Kidney epithelial cell (primary cell): Measurements from ENCODE around the gene DAG1. TPM values are rescaled to one million over a fixed set of nuclear protein-coding genes. Genes with fewer than 3 reads are reported as not detected.

Source experiments
- DNase-seq: peaks from one replicate; pipeline ENCODE4 v3.0.0-alpha.2; 2010; ENCODE audit warnings: low read depth
- H3K27me3 ChIP-seq: 2 replicates; pipeline ENCODE4 v1.6.0; 2011; ENCODE audit warnings: low read length; ENCODE audit not compliant: control insufficient read depth, insufficient read depth
- H3K36me3 ChIP-seq: 2 replicates; pipeline ENCODE4 v1.5.1; 2011; ENCODE audit warnings: low read length; ENCODE audit not compliant: control insufficient read depth, insufficient read depth
- H3K4me3 ChIP-seq: 2 replicates; pipeline ENCODE4 v1.5.1; 2011; ENCODE audit warnings: low read depth, mild to moderate bottlenecking, control low read depth, low read length
- CTCF ChIP-seq: IDR thresholded peaks from 2 replicates; pipeline ENCODE4 v1.5.1; 2011; ENCODE audit warnings: mild to moderate bottlenecking, moderate library complexity, low read length, control low read depth, inconsistent platforms; ENCODE audit not compliant: insufficient read depth, poor library complexity, severe bottlenecking
- total RNA-seq: library from RNA; depleted of rRNA; stranded (reverse); fragments of >200 nt; gene quantifications from 2 replicates; pipeline ENCODE4 v1.2.3, GENCODE V29; 2015

DAG1 gene
- total RNA-seq, 1 donor from 2014 or later = 59.7 TPM

GRCh38 chr3:49476563-49476962 lies 6.5 kb downstream of the DAG1 start:
- no peak for TF ChIP-seq CTCF
- H3K4me3 ChIP-seq = no peak overlapping the region
- no peak for DNase-seq
- no peaks in the 10 kb centered on the region for H3K36me3 ChIP-seq
- H3K27me3 ChIP-seq = no peaks in the 10 kb centered on the region

GRCh38 chr3:49482766-49483165 lies 12.7 kb downstream of the DAG1 start:
- Histone ChIP-seq H3K27me3 (no peaks in the 10 kb centered on the region), H3K36me3 (no peaks in the 10 kb centered on the region), H3K4me3 (no peak overlapping the region)
- no peak for DNase-seq
- TF ChIP-seq CTCF = no peak

GRCh38 chr3:49484471-49484870 lies 14.4 kb downstream of the DAG1 start:
- H3K27me3 ChIP-seq = no peaks in the 10 kb centered on the region
- H3K36me3 ChIP-seq = no peaks in the 10 kb centered on the region
- no peak for DNase-seq
- TF ChIP-seq CTCF = no peak
- no peak overlapping the region for H3K4me3 ChIP-seq

- no peak for DNase-seq
- Histone ChIP-seq H3K4me3 (no peak overlapping the region), H3K27me3 (no peaks in the 10 kb centered on the region), H3K36me3 (no peaks in the 10 kb centered on the region)
- no peak for TF ChIP-seq CTCF
Observed at GRCh38 chr3:49489247-49489646, 19.2 kb downstream of the DAG1 start.

GRCh38 chr3:49492969-49493368 lies 22.9 kb downstream of the DAG1 start:
- Histone ChIP-seq H3K27me3 (no peaks in the 10 kb centered on the region), H3K4me3 (no peak overlapping the region), H3K36me3 (no peaks in the 10 kb centered on the region)
- DNase-seq = no peak
- no peak for TF ChIP-seq CTCF

GRCh38 chr3:49493901-49494300 lies 23.8 kb downstream of the DAG1 start:
- no peak for DNase-seq
- Histone ChIP-seq H3K27me3 (no peaks in the 10 kb centered on the region), H3K4me3 (no peak overlapping the region), H3K36me3 (no peaks in the 10 kb centered on the region)
- TF ChIP-seq CTCF = no peak
